GM12891 (cell line): ENCODE measurements around the gene FAM120AOS.
A peak's percentile ranks its signal among the peaks of the same experiment; 100 is the strongest.

Source experiments
- DNase-seq: peaks from one replicate; pipeline ENCODE4 v3.0.0; 2011; ENCODE audit warnings: low spot score; ENCODE audit not compliant: insufficient read length
- FAIRE-seq: peaks from 2 replicates; lab custom pipeline; 2011; peaks lifted over from hg19 to GRCh38; lab: Jason Lieb, UNC
- PAX5 ChIP-seq: IDR thresholded peaks from 2 replicates; pipeline ENCODE4 v1.6.1; 2011; ENCODE audit warnings: low read length, moderate library complexity, mild to moderate bottlenecking; ENCODE audit not compliant: insufficient read depth, severe bottlenecking
- POLR2A ChIP-seq: IDR thresholded peaks from 2 replicates; pipeline ENCODE4 v1.6.1; 2011; ENCODE audit warnings: low read depth, low read length, control low read depth
- POLR2AphosphoS5 ChIP-seq: IDR thresholded peaks from 2 replicates; pipeline ENCODE4 v1.6.1; 2011; ENCODE audit warnings: low read depth, low read length, control low read depth
- POU2F2 ChIP-seq: IDR thresholded peaks from 2 replicates; pipeline ENCODE4 v1.6.1; 2011; ENCODE audit warnings: low read depth, mild to moderate bottlenecking, control low read depth, low read length, moderate library complexity
- SPI1 ChIP-seq: IDR thresholded peaks from 2 replicates; pipeline ENCODE4 v1.6.1; 2011; ENCODE audit warnings: low read depth, low read length, control low read depth
- TAF1 ChIP-seq: IDR thresholded peaks from 2 replicates; pipeline ENCODE4 v1.6.1; 2011; ENCODE audit warnings: low read depth, low read length, control low read depth

Gene FAM120AOS

GRCh38 chr9:93470391-93470790 lies 17.0 kb upstream of the FAM120AOS start:
- no peak for FAIRE-seq

DNA sequence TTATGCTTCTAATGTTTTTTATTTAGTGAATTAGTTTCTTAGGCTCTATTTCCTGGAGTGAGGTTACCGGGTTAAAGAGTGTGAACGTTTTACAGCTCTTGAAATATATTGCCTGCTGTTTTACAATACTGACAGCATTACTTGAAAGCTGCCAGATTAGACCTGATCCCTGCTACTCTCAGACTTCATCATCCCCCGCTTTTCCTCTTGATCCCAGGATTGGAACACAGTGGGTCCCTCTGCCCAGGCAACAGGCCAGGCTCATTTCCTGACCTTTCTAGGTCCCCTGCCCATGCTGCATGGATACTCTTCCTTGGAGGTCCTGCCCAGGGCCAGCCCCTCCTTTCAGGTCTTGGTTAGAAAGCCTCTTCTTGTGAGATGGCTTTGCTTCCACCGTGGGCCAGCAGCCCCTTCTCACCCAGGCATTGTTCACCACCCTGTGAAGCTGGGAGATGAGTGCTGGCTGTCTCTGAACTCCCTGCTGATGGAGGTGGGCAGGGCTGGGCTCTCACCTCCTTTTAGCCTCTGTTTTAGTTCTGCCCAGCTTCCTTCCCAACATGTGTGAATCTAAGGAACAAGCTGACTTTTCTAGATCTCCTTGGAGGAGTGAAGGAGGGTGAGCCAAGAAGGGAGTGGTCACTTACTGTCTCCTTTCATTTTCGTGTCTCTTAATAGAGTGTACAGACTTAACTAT lies 15.5 kb upstream of the FAM120AOS start:
- no peak for FAIRE-seq
- no peak for DNase-seq
- TF ChIP-seq POLR2AphosphoS5 = no peak
- no peak for TF ChIP-seq SPI1
- TF ChIP-seq POLR2A = no peak
- no peak for TF ChIP-seq PAX5
- TF ChIP-seq TAF1 = no peak

More at GRCh38 chr9:93470391-93470790, 17.0 kb upstream of the FAM120AOS start:
- DNase-seq = no peak
- TF ChIP-seq POLR2AphosphoS5 (no peak), PAX5 (no peak), TAF1 (no peak), POLR2A (no peak), SPI1 (no peak), POU2F2 (no peak)

GRCh38 chr9:93467462-93467861 lies 14.1 kb upstream of the FAM120AOS start:
- no peak for DNase-seq
- no peak for FAIRE-seq
- TF ChIP-seq PAX5 (no peak), POU2F2 (no peak), SPI1 (no peak), POLR2AphosphoS5 (no peak), POLR2A (no peak), TAF1 (no peak)

DNA sequence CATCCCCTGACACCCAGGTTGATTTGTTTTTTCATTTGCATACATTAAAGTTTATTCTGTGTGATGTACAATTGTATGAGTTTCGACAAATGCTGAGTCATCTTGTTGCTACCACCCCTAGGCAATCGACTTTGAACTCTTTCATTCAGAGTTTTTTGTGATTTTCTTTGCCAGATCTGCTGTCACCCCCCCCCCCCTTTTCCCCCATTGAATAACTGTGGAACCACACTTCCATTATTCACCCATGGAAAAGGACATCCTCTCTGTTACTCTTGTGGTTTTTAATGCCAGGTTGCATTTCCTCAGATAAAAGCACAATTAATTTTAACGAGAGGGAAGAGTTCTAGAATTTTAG lies 13.7 kb upstream of the FAM120AOS start:
- DNase-seq = no peak
- TF ChIP-seq PAX5 (no peak), SPI1 (no peak), TAF1 (no peak), POU2F2 (no peak), POLR2AphosphoS5 (no peak), POLR2A (no peak)
- no peak for FAIRE-seq

GRCh38 chr9:93466416-93467061 lies 13.2 kb upstream of the FAM120AOS start:
- TF ChIP-seq POU2F2 (no peak), TAF1 (no peak)
- FAIRE-seq (no peak), DNase-seq (no peak)

DNA sequence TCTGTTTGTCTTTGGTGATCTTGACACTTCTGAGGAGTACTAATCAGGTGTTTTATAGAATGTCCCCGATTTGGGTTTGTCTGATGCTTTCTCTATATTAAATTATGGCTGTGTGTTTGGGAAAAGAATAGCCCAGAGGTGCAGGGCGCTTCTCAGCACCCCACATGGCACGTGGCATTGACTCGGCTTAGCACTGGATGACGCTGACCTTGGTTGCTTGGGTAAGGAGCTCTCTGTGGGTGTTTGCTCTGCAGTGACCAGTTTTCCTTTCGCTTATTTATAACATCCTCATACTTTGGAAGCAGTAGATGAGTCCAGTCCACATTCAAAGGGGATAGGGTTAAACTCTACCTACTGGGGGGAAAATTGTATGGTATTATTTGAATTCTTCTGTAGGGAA lies 12.5 kb upstream of the FAM120AOS start:
- no peak for TF ChIP-seq TAF1
- no peak for DNase-seq
- FAIRE-seq = no peak

- DNase-seq (no peak), FAIRE-seq (no peak)
- TF ChIP-seq POU2F2 (no peak), POLR2AphosphoS5 (no peak), SPI1 (no peak), TAF1 (no peak), PAX5 (no peak), POLR2A (no peak)
Observed at GRCh38 chr9:93464876-93465275, 11.5 kb upstream of the FAM120AOS start.

GRCh38 chr9:93464395-93464794 lies 11.0 kb upstream of the FAM120AOS start:
- peak; percentile 94 for TF ChIP-seq SPI1
- no peak for TF ChIP-seq TAF1
- no peak for FAIRE-seq
- no peak for DNase-seq

DNA sequence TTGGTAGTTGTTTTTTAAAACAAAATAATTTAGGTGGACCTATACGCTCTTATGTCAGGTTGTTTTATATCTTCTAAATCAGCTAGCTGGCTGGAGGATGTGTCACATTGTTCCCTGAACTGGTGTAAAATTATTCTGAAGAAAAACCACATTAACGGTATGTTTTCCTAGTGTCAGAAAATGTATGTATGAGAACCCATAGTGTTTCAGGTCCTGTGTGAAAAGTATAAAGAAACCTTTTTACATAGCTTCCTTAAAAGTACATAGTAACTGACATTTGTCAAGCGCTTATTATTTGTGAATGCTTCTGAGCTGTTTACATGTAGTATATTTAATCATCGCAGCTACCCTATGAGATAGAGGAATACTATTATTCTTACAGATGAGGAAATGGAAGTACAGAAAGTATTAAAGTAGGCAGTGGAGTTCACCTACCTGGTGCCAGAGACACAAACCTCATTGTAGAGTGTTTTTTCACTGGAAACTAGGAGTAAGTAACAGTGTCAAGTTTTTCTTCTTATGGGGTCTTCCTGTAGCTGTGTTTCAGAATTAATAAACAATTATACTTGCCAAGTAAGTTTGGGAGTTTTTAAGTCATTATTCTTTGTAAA lies 10.4 kb upstream of the FAM120AOS start:
- TF ChIP-seq TAF1 (no peak), SPI1 (0 out of 2 replicates have a peak, but pooled peaks have one; percentile 8)
- DNase-seq (no peak), FAIRE-seq (peak; percentile 13)

- no peak for DNase-seq
- no peak for TF ChIP-seq TAF1
- no peak for TF ChIP-seq PAX5
- TF ChIP-seq SPI1 = no peak
- no peak for TF ChIP-seq POU2F2
- TF ChIP-seq POLR2A = no peak
- TF ChIP-seq POLR2AphosphoS5 = no peak
- FAIRE-seq = no peak
Observed at GRCh38 chr9:93461821-93462220, 8.4 kb upstream of the FAM120AOS start.

DNA sequence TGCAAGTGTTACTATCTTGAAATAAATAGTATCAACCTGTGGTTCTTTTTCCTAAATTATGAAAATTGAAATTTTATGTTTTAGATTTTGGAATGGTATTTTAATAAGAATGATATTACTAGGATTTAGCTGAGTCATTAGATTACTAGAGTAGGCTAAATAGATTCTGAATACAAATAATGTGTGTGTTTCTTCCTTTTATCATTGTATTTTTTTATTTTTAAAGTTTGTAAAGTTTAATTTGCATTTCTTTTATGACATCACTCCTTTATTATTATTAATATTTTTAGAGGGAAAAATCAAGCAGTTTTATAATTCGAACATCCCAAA lies 8.0 kb upstream of the FAM120AOS start:
- TF ChIP-seq SPI1 (no peak), POU2F2 (no peak), TAF1 (no peak)
- FAIRE-seq = no peak

More for the DNA sequence above, 8.0 kb upstream of the FAM120AOS start:
- DNase-seq = no peak
